HepG2 (cell line): ENCODE data around the gene TFAP2A. TPM values are rescaled to one million over a fixed set of nuclear protein-coding genes. Genes with fewer than 3 reads are reported as not detected.

Experiments
- ATAC-seq: fragments of 200-7000 bp; cut with Tn5 transposase; 3 replicates; pipeline ENCODE4 v1.9.1; 2020; ENCODE audit warnings: mild to moderate bottlenecking, moderate library complexity
- BruUV-seq: library from RNA; stranded (reverse); fragments of 400-500 nt; replicated peaks from 2 replicates; lab custom pipeline; 2021; lab: Mats Ljungman, UMichigan
- CTCF ChIA-PET: fragments of 300-600 bp; formaldehyde crosslinking; extraction: SDS; loops from one replicate; lab custom pipeline; 2021; ENCODE audit warnings: low total read pairs, inconsistent platforms, low intra/inter-chr PET ratio; lab: Yijun Ruan, JAX
- POLR2A ChIA-PET: fragments of 350-600 bp; sonication (Branson Sonifier 250); formaldehyde crosslinking; loops from one replicate; lab custom pipeline; 2020; ENCODE audit warnings: antibody characterized with exemption, inconsistent platforms; lab: Yijun Ruan, JAX
- DNase-seq: peaks from one replicate; pipeline ENCODE4 v3.0.0-alpha.2; 2015; ENCODE audit warnings: low spot score
- FAIRE-seq: peaks from 3 replicates; lab custom pipeline; 2011; peaks lifted over from hg19 to GRCh38; lab: Jason Lieb, UNC
- H2AFZ ChIP-seq: one replicate; pipeline ENCODE4 v1.6.1; 2011; ENCODE audit warnings: low read length, inconsistent platforms
- H3K27ac ChIP-seq: fragments of 300-600 bp; 3 replicates; pipeline ENCODE4 v1.8.0; 2011; ENCODE audit warnings: mixed run types, mild to moderate bottlenecking, mixed read lengths, low read length, inconsistent platforms; ENCODE audit not compliant: insufficient read depth; ENCODE audit errors: extremely low read length
- H3K27me3 ChIP-seq, 2 experiments: fragments of 200-600 bp in 1 of 2; 2 replicates in 1 of 2; 3 replicates in 1 of 2; pipeline versions ENCODE4 v1.6.0 to v1.8.0; 2011; ENCODE audit warnings: low read length in 2 of 2, mild to moderate bottlenecking in 2 of 2, moderate library complexity in 2 of 2, inconsistent platforms in 1 of 2; ENCODE audit not compliant: insufficient read depth in 2 of 2, control insufficient read depth in 1 of 2
- H3K36me3 ChIP-seq, 2 experiments: fragments of 200-600 bp in 1 of 2; replicated peaks in 1 of 2; 2 replicates in 1 of 2; 3 replicates in 1 of 2; pipeline versions ENCODE4 v1.5.1 to v1.8.0; 2011; ENCODE audit warnings: low read length in 2 of 2, inconsistent platforms in 1 of 2; ENCODE audit not compliant: insufficient read depth in 2 of 2, control insufficient read depth in 1 of 2
- H3K4me1 ChIP-seq: 2 replicates; pipeline ENCODE4 v1.5.1; 2012; ENCODE audit warnings: low read length, inconsistent platforms; ENCODE audit not compliant: insufficient read depth
- H3K4me2 ChIP-seq: 2 replicates; pipeline ENCODE4 v1.6.0; 2011; ENCODE audit warnings: low read depth, low read length, inconsistent platforms
- H3K4me3 ChIP-seq, 3 experiments: fragments of 200-600 bp in 1 of 3; sonication (generic), shearing (Covaris generic) in 1 of 3; replicated peaks in 1 of 3; 2 replicates each; pipeline ENCODE4 v1.5.1; 2011 to 2016; ENCODE audit warnings: low read length in 3 of 3, inconsistent platforms in 2 of 3, low read depth in 2 of 3, mild to moderate bottlenecking in 2 of 3, control low read depth in 1 of 3, mixed read lengths in 1 of 3; ENCODE audit not compliant: insufficient read depth in 1 of 3
- H3K79me2 ChIP-seq: one replicate; pipeline ENCODE4 v1.6.1; 2011; ENCODE audit warnings: low read length, inconsistent platforms; ENCODE audit not compliant: insufficient read depth
- H3K9ac ChIP-seq: 2 replicates; pipeline ENCODE4 v1.6.0; 2011; ENCODE audit warnings: mild to moderate bottlenecking, low read depth, low read length, inconsistent platforms; ENCODE audit not compliant: insufficient read depth
- H3K9me3 ChIP-seq: 2 replicates; pipeline ENCODE4 v1.5.1; 2012; ENCODE audit warnings: mild to moderate bottlenecking, low read length
- H4K20me1 ChIP-seq: 2 replicates; pipeline ENCODE4 v1.6.0; 2011; ENCODE audit warnings: inconsistent platforms, mild to moderate bottlenecking, low read length, moderate library complexity; ENCODE audit not compliant: insufficient read depth
- ARID4A ChIP-seq: sonication (generic); formaldehyde crosslinking; IDR thresholded peaks from 2 replicates; pipeline ENCODE4 v1.5.0; 2020; ENCODE audit warnings: mild to moderate bottlenecking, missing genetic modification reagents, borderline replicate concordance
- FIP1L1 ChIP-seq: fragments of 200-400 bp; formaldehyde crosslinking; IDR thresholded peaks from 2 replicates; pipeline ENCODE4 v1.6.1; 2018; ENCODE audit warnings: low read depth, mild to moderate bottlenecking, low read length, moderate library complexity, borderline replicate concordance; ENCODE audit not compliant: insufficient read depth
- FOSL2 ChIP-seq: sonication (generic); formaldehyde crosslinking; IDR thresholded peaks from 2 replicates; pipeline ENCODE4 v1.4.0; 2020; ENCODE audit warnings: missing genetic modification reagents
- FOXA1 ChIP-seq, 2 experiments: fragments of 450-650 bp in 1 of 2; sonication (generic) in 1 of 2; formaldehyde crosslinking in 1 of 2; IDR thresholded peaks; 2 replicates each; pipeline versions ENCODE4 v1.4.0 to v1.6.1; 2016 to 2020; ENCODE audit warnings: missing genetic modification reagents in 1 of 2
- FOXK2 ChIP-seq: fragments of 450-650 bp; IDR thresholded peaks from 2 replicates; pipeline ENCODE4 v1.6.1; 2016
- IKZF5 ChIP-seq: IDR thresholded peaks from 2 replicates; pipeline ENCODE4 v1.6.1; 2018; ENCODE audit warnings: missing genetic modification reagents, mild to moderate bottlenecking, missing compliant biosample characterization
- ISL2 ChIP-seq: sonication (generic); formaldehyde crosslinking; IDR thresholded peaks from 2 replicates; pipeline ENCODE4 v1.5.0; 2020; ENCODE audit warnings: missing genetic modification reagents
- MXD1 ChIP-seq: sonication (generic); formaldehyde crosslinking; IDR thresholded peaks from 2 replicates; pipeline ENCODE4 v1.4.0; 2020; ENCODE audit warnings: mild to moderate bottlenecking, missing genetic modification reagents
- SMC3 ChIP-seq: IDR thresholded peaks from 2 replicates; pipeline ENCODE4 v1.6.1; 2011; ENCODE audit warnings: low read length, improper control_type of control experiment
- SNRNP70 ChIP-seq: fragments of 200-400 bp; formaldehyde crosslinking; IDR thresholded peaks from 2 replicates; pipeline ENCODE4 v1.6.1; 2017; ENCODE audit warnings: mild to moderate bottlenecking, low read depth, low read length, moderate library complexity
- ZFP41 ChIP-seq: sonication (generic); formaldehyde crosslinking; IDR thresholded peaks from 2 replicates; pipeline ENCODE4 v1.4.0; 2020; ENCODE audit warnings: mild to moderate bottlenecking, missing genetic modification reagents, borderline replicate concordance
- ZKSCAN5 ChIP-seq: sonication (generic); formaldehyde crosslinking; IDR thresholded peaks from 2 replicates; pipeline ENCODE4 v1.5.1; 2020; ENCODE audit warnings: mild to moderate bottlenecking, missing genetic modification reagents
- ZNF260 ChIP-seq: sonication (generic); formaldehyde crosslinking; IDR thresholded peaks from 2 replicates; pipeline ENCODE4 v1.4.0; 2020; ENCODE audit warnings: missing genetic modification reagents, low read depth, mild to moderate bottlenecking, borderline replicate concordance
- ZNF547 ChIP-seq: sonication (generic); formaldehyde crosslinking; IDR thresholded peaks from 2 replicates; pipeline ENCODE4 v1.5.1; 2020; ENCODE audit warnings: mild to moderate bottlenecking, missing genetic modification reagents
- ZNF589 ChIP-seq: sonication (generic); formaldehyde crosslinking; conservative IDR thresholded peaks from 2 replicates; pipeline ENCODE4 v1.8.0; 2022; ENCODE audit warnings: mild to moderate bottlenecking, moderate library complexity, missing genetic modification reagents
- ZNF629 ChIP-seq: sonication (generic); formaldehyde crosslinking; conservative IDR thresholded peaks from 2 replicates; pipeline ENCODE4 v1.5.0; 2020; ENCODE audit warnings: missing genetic modification reagents
- ZNF691 ChIP-seq: sonication (generic); formaldehyde crosslinking; IDR thresholded peaks from 2 replicates; pipeline ENCODE4 v1.4.0; 2020; ENCODE audit warnings: missing genetic modification reagents, low read depth, mild to moderate bottlenecking, borderline replicate concordance
- ZNF878 ChIP-seq: sonication (generic); formaldehyde crosslinking; IDR thresholded peaks from 2 replicates; pipeline ENCODE4 v1.8.1; 2023; ENCODE audit warnings: mild to moderate bottlenecking, missing genetic modification reagents, moderate library complexity
- WGBS: methylation state at CpG from one replicate; pipeline ENCODE4 v1.1.6; 2017; ENCODE audit warnings: low lambda C conversion rate; 5-methylcytosine and 5-hydroxymethylcytosine counted together
- in situ Hi-C: cut with HindIII; loops from 2 replicates; pipeline ENCODE4 v1.10.0; 2017; ENCODE audit warnings: low pct_unique_long_range_greater_than_20kb; ENCODE audit not compliant: extremely low pct_ligation_motif_present
- intact Hi-C: fragments of 100-400 bp; cut with micrococcal nuclease; formaldehyde crosslinking; loops from one replicate; pipeline ENCODE4 v1.10.0; 2022; ENCODE audit not compliant: unreplicated experiment
- polyA plus RNA-seq, 8 experiments: library from polyadenylated mRNA; depleted of rRNA in 3 of 8; stranded (reverse) in 7 of 8; unstranded in 1 of 8; fragments of >200 nt; fragmentation: Illumina TruSeq in 4 of 8; extraction: Trizol in 4 of 8; gene quantifications; 2 replicates each; pipeline versions ENCODE4 v1.2.1 to v1.2.3, GENCODE V29; 2011 to 2016; ENCODE audit warnings: low read depth in 4 of 8, missing spikeins in 1 of 8, mixed read lengths in 1 of 8; ENCODE audit not compliant: insufficient read depth in 1 of 8
- total RNA-seq, 5 experiments: library from RNA; depleted of rRNA; stranded (reverse); fragments of >200 nt; fragmentation: Illumina TruSeq; extraction: Trizol; gene quantifications; 2 replicates each; pipeline ENCODE4 v1.2.3, GENCODE V29; 2016; ENCODE audit warnings: low read depth in 1 of 5

TFAP2A gene
- total and polyA plus RNA-seq, 2 of the 13 experiments (the other 11 are each of a cell fraction or from before 2014, with no cell fraction given), result not detected

- Histone ChIP-seq H3K4me1 (no peaks in the 10 kb centered on the region), H3K9me3 (no peaks in the 10 kb centered on the region), H3K27ac (no peak overlapping the region), H4K20me1 (no peaks in the 10 kb centered on the region), H2AFZ (no peak overlapping the region), H3K4me2 (no peak overlapping the region), H3K36me3 (no peaks in the 10 kb centered on the region), H3K79me2 (no peaks in the 10 kb centered on the region), H3K9ac (no peak overlapping the region), H3K27me3 (0 out of 5 replicates have a peak, but pooled peaks cover 0 to 5% of the 10 kb centered on the region in 2 experiments), H3K4me3 (no peak overlapping the region)
- in situ Hi-C loops, result no loop called here
- POLR2A ChIA-PET, result no interaction called here
- CTCF ChIA-PET, result no interaction called here
- ATAC-seq, result no peak
- BruUV-seq, result no TSS peak
- DNase-seq, result no peak
- TF ChIP-seq ZNF629 (no peak), FOXA1 (IDR thresholded peaks at IDR 0.05) (no peak), FOXA1 (CRISPR knock-in tag; IDR thresholded peaks at IDR 0.05) (no peak), SMC3 (no peak), FIP1L1 (no peak), ISL2 (CRISPR knock-in tag) (no peak), ZNF260 (CRISPR knock-in tag) (no peak), MXD1 (CRISPR knock-in tag) (no peak), ZFP41 (no peak), IKZF5 (no peak), FOXK2 (no peak), ZKSCAN5 (CRISPR knock-in tag) (no peak), ZNF691 (no peak), ZNF878 (no peak), ZNF589 (no peak), FOSL2 (CRISPR knock-in tag) (no peak), ZNF547 (CRISPR knock-in tag) (no peak), ARID4A (CRISPR knock-in tag) (no peak), SNRNP70 (no peak)
- FAIRE-seq, result no peak
- intact Hi-C loops, result no loop called here
- 4% methylated on average over 1 of the region's 1 CpG for WGBS
Measured at GRCh38 chr6:10359581-10359980, 55.3 kb downstream of the TFAP2A start.
